HFF-Myc (cell line): Measurements from ENCODE around the gene POLR2M.

Source experiments
- DNase-seq: peaks from one replicate; pipeline ENCODE4 v3.0.0-alpha.2; 2011; ENCODE audit warnings: low read depth; ENCODE audit errors: extremely low read depth
- H3K4me3 ChIP-seq: replicated peaks from 2 replicates; pipeline ENCODE4 v1.5.1; 2011; ENCODE audit warnings: low read depth, mild to moderate bottlenecking, control low read depth, low read length
- CTCF ChIP-seq: IDR thresholded peaks from 2 replicates; pipeline ENCODE4 v1.5.1; 2012; ENCODE audit warnings: mild to moderate bottlenecking, low read depth, low read length, control low read depth; ENCODE audit errors: missing control alignments

Gene POLR2M

GRCh38 chr15:57720867-57721266 lies 14.4 kb downstream of the POLR2M start:
- DNase-seq: no peak
- TF ChIP-seq CTCF: no peak
- H3K4me3 ChIP-seq: no peak overlapping the region

- no peak for DNase-seq
- no peak for TF ChIP-seq CTCF
- H3K4me3 ChIP-seq: no peak overlapping the region
These were observed 19.9 kb downstream of the POLR2M start for GRCh38 chr15:57726411-57726810.

GRCh38 chr15:57727031-57727430 lies 20.5 kb downstream of the POLR2M start:
- no peak for TF ChIP-seq CTCF
- no peak for DNase-seq
- H3K4me3 ChIP-seq: no peak overlapping the region

- no peak overlapping the region for H3K4me3 ChIP-seq
- no peak for DNase-seq
- no peak for TF ChIP-seq CTCF
These were observed 21.9 kb downstream of the POLR2M start for GRCh38 chr15:57728436-57728835.

- DNase-seq: no peak
- no peak for TF ChIP-seq CTCF
- H3K4me3 ChIP-seq: no peak overlapping the region
These were observed 24.4 kb downstream of the POLR2M start for GRCh38 chr15:57730876-57731275.

GRCh38 chr15:57731530-57732103 lies 25.1 kb downstream of the POLR2M start:
- no peak overlapping the region for H3K4me3 ChIP-seq
- TF ChIP-seq CTCF: no peak
- no peak for DNase-seq
